Measurements from ENCODE around the gene CRLF2.

- TF ChIP-seq CTCF (IDR thresholded peaks at IDR 0.05 in 2 of 3, conservative IDR thresholded peaks at IDR 0.05 in 1 of 3; ENCODE audit: borderline replicate concordance in 1 of 3, insufficient read depth in 1 of 3, low read depth in 2 of 3, low read length in 2 of 3) (no peak), YY1 (IDR thresholded peaks at IDR 0.05; ENCODE audit: extremely low read depth, insufficient replicate concordance, low read depth, low read length) (no peak)
Measured at GRCh38 chrX:1213971-1214370, 1.5 kb upstream of the CRLF2 start.
